GM21825 (cell line): ENCODE results near the gene LCN15.
"Not testable (repeated sequence)": the region's sequence is repeated elsewhere in the genome, so short reads cannot be mapped to it uniquely, and the experiment has no call there.

ENCODE experiments used
- ATAC-seq: cut with Tn5 transposase; IDR thresholded peaks from one replicate; pipeline ENCODE4 v1.9.1; 2021; ENCODE audit warnings: mild to moderate bottlenecking, moderate library complexity; ENCODE audit not compliant: unreplicated experiment

The LCN15 gene

GRCh38 chr9:136794281-136794999 lies 30.1 kb upstream of the LCN15 start:
- no peak for ATAC-seq

- ATAC-seq = no peak
Measured at GRCh38 chr9:136793086-136793946, 29.0 kb upstream of the LCN15 start.

GRCh38 chr9:136792321-136793085 lies 28.2 kb upstream of the LCN15 start:
- ATAC-seq = no peak

- no peak for ATAC-seq
Measured at GRCh38 chr9:136791516-136792276, 27.4 kb upstream of the LCN15 start.

- peak; percentile 84 for ATAC-seq
Measured at GRCh38 chr9:136790640-136791515, 26.6 kb upstream of the LCN15 start, which contains the start of gene TMEM141. Gene TMEM141, plus strand, starts transcription at chr9:136791344. Its CDS starts 27 bp downstream, at chr9:136791371.

- ATAC-seq = no peak
Measured at GRCh38 chr9:136789523-136789937, 25.2 kb upstream of the LCN15 start.

GRCh38 chr9:136788644-136789522 lies 24.6 kb upstream of the LCN15 start:
- ATAC-seq = not testable (repeated sequence)

GRCh38 chr9:136787690-136788400 lies 23.5 kb upstream of the LCN15 start:
- no peak for ATAC-seq

- not testable (repeated sequence) for ATAC-seq
Measured at GRCh38 chr9:136786983-136787382, 22.7 kb upstream of the LCN15 start.

GRCh38 chr9:136786451-136786850 lies 22.1 kb upstream of the LCN15 start:
- no peak for ATAC-seq

- ATAC-seq = not testable (repeated sequence)
Measured at GRCh38 chr9:136785565-136786355, 21.4 kb upstream of the LCN15 start.

GRCh38 chr9:136784997-136785361 lies 20.7 kb upstream of the LCN15 start:
- no peak for ATAC-seq

- no peak for ATAC-seq
Measured at GRCh38 chr9:136784249-136784996, 20.1 kb upstream of the LCN15 start.

GRCh38 chr9:136782452-136782851 lies 18.1 kb upstream of the LCN15 start:
- ATAC-seq = no peak

GRCh38 chr9:136779808-136780207 lies 15.5 kb upstream of the LCN15 start:
- ATAC-seq = no peak

GRCh38 chr9:136777359-136777758 lies 13.0 kb upstream of the LCN15 start:
- ATAC-seq = no peak
